HCT116 (cell line): ENCODE results near the gene FITM1. TPM values are rescaled to one million over a fixed set of nuclear protein-coding genes. Genes with fewer than 3 reads are reported as not detected.
A peak's percentile ranks its signal among the peaks of the same experiment; 100 is the strongest.

ENCODE experiments used
- ATAC-seq: fragments of 200-7000 bp; cut with Tn5 transposase; 2 replicates; pipeline ENCODE4 v1.9.1; 2020; ENCODE audit warnings: mild to moderate bottlenecking, moderate library complexity
- BruUV-seq: library from RNA; stranded (reverse); fragments of 400-500 nt; replicated peaks from 2 replicates; lab custom pipeline; 2021; lab: Mats Ljungman, UMichigan
- CTCF ChIA-PET: fragments of 300-600 bp; sonication (Branson Sonifier 250); formaldehyde crosslinking; loops from one replicate; lab custom pipeline; 2021; ENCODE audit warnings: antibody characterized with exemption; lab: Charles Lee
- POLR2A ChIA-PET: fragments of 300-600, 350-600 bp; sonication (Branson Sonifier 250); formaldehyde crosslinking; loops from one replicate; lab custom pipeline; 2021; ENCODE audit warnings: antibody characterized with exemption; lab: Charles Lee
- RAD21 ChIA-PET, 2 experiments: fragments of 300-600 bp; sonication (Branson Sonifier 250); formaldehyde crosslinking; loops; one replicate each; lab custom pipeline; 2023; ENCODE audit warnings: low total read pairs in 2 of 2; ENCODE audit not compliant: uncharacterized antibody in 2 of 2, unreplicated experiment in 2 of 2, low non-redundant PET in 1 of 2; lab: Charles Lee
- DNase-seq: peaks from one replicate; pipeline ENCODE4 v3.0.0-alpha.2; 2010; ENCODE audit warnings: low read depth, low spot score
- H2AFZ ChIP-seq: fragments of 200-600 bp; shearing (Covaris generic), sonication (generic); 2 replicates; pipeline ENCODE4 v1.6.1; 2017; ENCODE audit warnings: low read depth, mixed run types, mixed read lengths, antibody characterized with exemption, low read length; ENCODE audit not compliant: poor library complexity, severe bottlenecking
- H3K27ac ChIP-seq: 2 replicates; pipeline ENCODE4 v1.5.1; 2012; ENCODE audit warnings: low read depth, low read length
- H3K27me3 ChIP-seq: fragments of 200-600 bp; sonication (generic); 2 replicates; pipeline ENCODE4 v1.6.1; 2016; ENCODE audit warnings: mixed run types, low read length, mixed read lengths; ENCODE audit not compliant: insufficient read depth
- H3K36me3 ChIP-seq, 2 experiments: fragments of 200-500 bp in 1 of 2; fragments of 200-600 bp in 1 of 2; sonication (Bioruptor generic) in 1 of 2; sonication (generic) in 1 of 2; 2 replicates each; pipeline versions ENCODE4 v1.5.1 to v1.6.1; 2014 to 2016; ENCODE audit warnings: low read length in 2 of 2, inconsistent platforms in 1 of 2, mixed read lengths in 1 of 2, mixed run types in 1 of 2; ENCODE audit not compliant: insufficient read depth in 2 of 2, control insufficient read depth in 1 of 2
- H3K4me1 ChIP-seq, 2 experiments: fragments of 200-600 bp in 1 of 2; sonication (generic) in 1 of 2; 2 replicates each; pipeline versions ENCODE4 v1.5.1 to v1.6.1; 2012 to 2017; ENCODE audit warnings: low read length in 2 of 2, inconsistent platforms in 1 of 2, mild to moderate bottlenecking in 1 of 2, mixed read lengths in 1 of 2, mixed run types in 1 of 2, moderate library complexity in 1 of 2; ENCODE audit not compliant: insufficient read depth in 2 of 2, control insufficient read depth in 1 of 2
- H3K4me2 ChIP-seq: fragments of 200-600 bp; sonication (generic); 2 replicates; pipeline ENCODE4 v1.6.1; 2017; ENCODE audit warnings: mixed run types, low read length, mixed read lengths
- H3K4me3 ChIP-seq, 2 experiments: fragments of 200-600 bp in 1 of 2; sonication (generic) in 1 of 2; replicated peaks in 1 of 2; 2 replicates each; pipeline ENCODE4 v1.5.1; 2011 to 2016; ENCODE audit warnings: low read length in 2 of 2, control low read depth in 1 of 2, low read depth in 1 of 2, mild to moderate bottlenecking in 1 of 2, mixed read lengths in 1 of 2, mixed run types in 1 of 2
- H3K79me2 ChIP-seq: fragments of 200-600 bp; sonication (generic); 2 replicates; pipeline ENCODE4 v1.6.1; 2017; ENCODE audit warnings: mild to moderate bottlenecking, mixed run types, low read length, moderate library complexity, mixed read lengths; ENCODE audit not compliant: insufficient read depth
- H3K9ac ChIP-seq: fragments of 200-600 bp; sonication (generic); 2 replicates; pipeline ENCODE4 v1.6.1; 2016; ENCODE audit warnings: low read length, mixed read lengths
- H3K9me2 ChIP-seq: fragments of 200-600 bp; sonication (generic), shearing (Covaris generic); 2 replicates; pipeline ENCODE4 v1.6.1; 2017; ENCODE audit warnings: mixed run types, mild to moderate bottlenecking, moderate library complexity; ENCODE audit not compliant: insufficient read depth
- H3K9me3 ChIP-seq, 2 experiments: fragments of 200-500 bp in 1 of 2; fragments of 200-600 bp in 1 of 2; sonication (Bioruptor generic) in 1 of 2; sonication (generic) in 1 of 2; 2 replicates each; pipeline ENCODE4 v1.6.1; 2014 to 2017; ENCODE audit warnings: low read length in 2 of 2, mixed read lengths in 2 of 2, inconsistent platforms in 1 of 2, low read depth in 1 of 2, mild to moderate bottlenecking in 1 of 2, mixed run types in 1 of 2, moderate library complexity in 1 of 2; ENCODE audit not compliant: control insufficient read depth in 1 of 2, insufficient read depth in 1 of 2
- H4K20me1 ChIP-seq: fragments of 200-600 bp; sonication (generic), shearing (Covaris generic); 2 replicates; pipeline ENCODE4 v1.6.1; 2017; ENCODE audit warnings: mixed run types, mild to moderate bottlenecking, moderate library complexity; ENCODE audit not compliant: insufficient read depth
- ATF3 ChIP-seq: IDR thresholded peaks from 2 replicates; pipeline ENCODE4 v1.6.1; 2012
- EGR1 ChIP-seq: IDR thresholded peaks from 2 replicates; pipeline ENCODE4 v1.6.1; 2012; ENCODE audit warnings: low read depth
- FOSL1 ChIP-seq: IDR thresholded peaks from 2 replicates; pipeline ENCODE4 v1.6.1; 2012; ENCODE audit warnings: low read depth
- MAX ChIP-seq: IDR thresholded peaks from 2 replicates; pipeline ENCODE4 v1.6.1; 2012
- POLR2AphosphoS5 ChIP-seq: IDR thresholded peaks from 2 replicates; pipeline ENCODE4 v1.6.1; 2011; ENCODE audit warnings: mild to moderate bottlenecking, low read depth, low read length, moderate library complexity
- SIN3A ChIP-seq: IDR thresholded peaks from 2 replicates; pipeline ENCODE4 v1.6.1; 2012; ENCODE audit warnings: low read depth
- ZFX ChIP-seq: fragments of 450-650 bp; IDR thresholded peaks from 2 replicates; pipeline ENCODE4 v1.6.1; 2017
- intact Hi-C: fragments of 100-400 bp; cut with micrococcal nuclease; formaldehyde crosslinking; loops from 2 replicates; pipeline ENCODE4 v1.10.0; 2022
- total RNA-seq: library from RNA; stranded (reverse); gene quantifications from one replicate; pipeline ENCODE4 v1.2.1, GENCODE V29; 2021; ENCODE audit not compliant: unreplicated experiment

FITM1 gene
- total RNA-seq, 1 experiment from 2014 or later: 0.81 TPM

- Histone ChIP-seq H3K9ac (peak overlapping the region; percentile 84), H2AFZ (no peak overlapping the region), H3K9me3 (no peaks in the 10 kb centered on the region), H3K4me3 (peak overlapping the region; percentile 94 to 96), H4K20me1 (no peaks in the 10 kb centered on the region), H3K27ac (peak overlapping the region; percentile 87), H3K4me2 (peak overlapping the region; percentile 87), H3K9me2 (no peaks in the 10 kb centered on the region), H3K36me3 (no peaks in the 10 kb centered on the region)
- RAD21 ChIA-PET: interaction anchor here in 1 of 2 experiments (0.5 kb wide), 1 partner anchor 174 kb away, joined by 3 read pairs; no protein-coding TSS in a partner anchor
- no peak for ATAC-seq
- TF ChIP-seq MAX: no peak
- TF ChIP-seq EGR1: no peak
- 0 out of 2 replicates have a peak, but pooled peaks have one; percentile 13 for TF ChIP-seq POLR2AphosphoS5
- no peak for TF ChIP-seq FOSL1
- TF ChIP-seq, all 23 proteins: peak for 1
- DNase-seq: no peak
- peaks cover 7% of the 10 kb centered on the region; the same call in 1 of the 2 replicates for H3K79me2 ChIP-seq
- ChIA-PET POLR2A (interaction anchor here (1.1 to 4.5 kb wide), 4 partner anchors 12 to 65 kb away, joined by 4 to 49 read pairs (median 8); partner anchors contain the start of genes DCAF11, IRF9 and NRL), CTCF (interaction anchor here (1.4 to 6.0 kb wide), 2 partner anchors 13 kb away, joined by 4 to 73 read pairs; no protein-coding TSS in a partner anchor)
- peaks cover 15 to 22% of the 10 kb centered on the region in 2 experiments for H3K4me1 ChIP-seq
- BruUV-seq: no TSS peak
- H3K27me3 ChIP-seq: no peaks in the 10 kb centered on the region
- intact Hi-C loops: loop anchor here (10.0 kb wide), 1 partner anchor 111 kb away; the partner anchor contains the start of gene DHRS4L2
Observed at GRCh38 chr14:24095271-24096068, 35.0 kb upstream of the FITM1 start.

DNA sequence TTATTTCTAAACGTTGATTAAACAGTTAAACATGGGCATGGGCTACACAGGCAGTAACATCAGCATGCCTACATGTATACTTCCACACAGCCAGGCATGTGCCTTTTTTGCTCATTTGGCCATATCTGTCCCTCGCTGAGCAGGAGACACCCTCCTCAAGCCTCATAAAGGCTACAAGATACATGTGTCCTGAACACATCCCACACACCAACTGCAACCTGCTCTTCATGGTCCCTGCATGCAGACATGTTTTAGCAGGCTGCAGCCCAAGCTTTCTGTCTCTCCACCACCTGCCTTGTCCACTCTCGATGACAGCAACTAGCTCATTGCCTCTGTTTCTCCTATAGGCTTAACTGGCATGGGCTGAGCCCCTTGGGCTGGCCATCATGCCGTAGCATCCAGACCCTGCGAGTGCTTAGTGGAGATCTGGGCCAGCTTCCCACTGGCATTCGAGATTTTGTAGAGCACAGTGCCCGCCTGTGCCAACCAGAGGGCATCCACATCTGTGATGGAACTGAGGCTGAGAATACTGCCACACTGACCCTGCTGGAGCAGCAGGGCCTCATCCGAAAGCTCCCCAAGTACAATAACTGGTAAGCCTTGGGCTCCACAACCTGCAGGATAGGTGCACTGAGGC, 33.8 kb upstream of the FITM1 start:
- H4K20me1 ChIP-seq: no peaks in the 10 kb centered on the region
- DNase-seq (no peak), ATAC-seq (no peak)
- H3K79me2 ChIP-seq: peaks cover 7% of the 10 kb centered on the region; the same call in 1 of the 2 replicates
- no peaks in the 10 kb centered on the region for H3K27me3 ChIP-seq
- no peak overlapping the region for H3K4me2 ChIP-seq
- RAD21 ChIA-PET: interaction anchor here in 1 of 2 experiments (1.3 kb wide), 1 partner anchor 10 kb away, joined by 3 read pairs; no protein-coding TSS in a partner anchor
- no peaks in the 10 kb centered on the region for H3K36me3 ChIP-seq
- H3K4me1 ChIP-seq: peaks cover 15 to 22% of the 10 kb centered on the region in 2 experiments
- no peak overlapping the region for H3K4me3 ChIP-seq
- H2AFZ ChIP-seq: no peak overlapping the region
- no peak overlapping the region for H3K9ac ChIP-seq
- BruUV-seq: no TSS peak
- no peak for TF ChIP-seq ZFX
- TF ChIP-seq ATF3: no peak
- no peak for TF ChIP-seq SIN3A
- CTCF ChIA-PET: interaction anchor here (1.4 kb wide), 1 partner anchor 12 kb away, joined by 4 read pairs; no protein-coding TSS in a partner anchor
- no peak overlapping the region for H3K27ac ChIP-seq
- H3K9me3 ChIP-seq: no peaks in the 10 kb centered on the region
- intact Hi-C loops: loop anchor here (10.0 kb wide), 1 partner anchor 112 kb away; the partner anchor contains the start of gene DHRS4L2
- POLR2A ChIA-PET: interaction anchor here (1.1 to 1.2 kb wide), 2 partner anchors 9 to 10 kb away, joined by 3 read pairs; no protein-coding TSS in a partner anchor
- H3K9me2 ChIP-seq: no peaks in the 10 kb centered on the region
